Cardiac ventricle fibroblast (primary cell): ENCODE results near the gene UGT1A6. TPM values are rescaled to one million over a fixed set of nuclear protein-coding genes. Genes with fewer than 3 reads are reported as not detected.

ENCODE experiments used
- total RNA-seq: library from RNA; depleted of rRNA; stranded (reverse); fragments of >200 nt; gene quantifications from 2 replicates; pipeline ENCODE4 v1.2.3, GENCODE V29; 2015

UGT1A6 gene
- total RNA-seq, result not detected in 2 replicates

GRCh38 chr2:233692648-233693047 is at the start of gene UGT1A6:
TSS of gene UGT1A6 (plus strand) at chr2:233692890. CDS start at chr2:233693005, 115 bp downstream.

GRCh38 chr2:233671290-233672161 is 21.2 kb upstream of the UGT1A6 start, which contains the start of gene UGT1A9:
TSS of gene UGT1A9 (plus strand) at chr2:233671898. CDS start at chr2:233671935, 37 bp downstream.

GRCh38 chr2:233681521-233682099 is 11.1 kb upstream of the UGT1A6 start, which contains the start of gene UGT1A7:
TSS of gene UGT1A7 (plus strand) at chr2:233681901. CDS start at chr2:233681938, 37 bp downstream.

GRCh38 chr2:233712611-233713261 is 20.0 kb downstream of the UGT1A6 start, which contains the start of gene UGT1A5:
TSS of gene UGT1A5 (plus strand) at chr2:233712907. CDS start at chr2:233712992, 85 bp downstream.

GRCh38 chr2:233718552-233718951 is 25.9 kb downstream of the UGT1A6 start, which contains the start of gene UGT1A4:
TSS of gene UGT1A4 (plus strand) at chr2:233718736. CDS start at chr2:233718821, 85 bp downstream.

GRCh38 chr2:233728723-233729301 is 36.1 kb downstream of the UGT1A6 start, which contains the start of gene UGT1A3:
TSS of gene UGT1A3 (plus strand) at chr2:233729042. CDS start at chr2:233729127, 85 bp downstream.

GRCh38 chr2:233760043-233760442 is 67.4 kb downstream of the UGT1A6 start, which contains the start of gene UGT1A1:
TSS of gene UGT1A1 (plus strand) at chr2:233760270. CDS start at chr2:233760288, 18 bp downstream.

GRCh38 chr2:233778030-233778429 is 85.3 kb downstream of the UGT1A6 start, which contains the start of gene MROH2A:
TSS of gene MROH2A (plus strand) at chr2:233778330. CDS start at chr2:233779359, 1,029 bp downstream.

Other genes starting within 250 kb of the UGT1A6 start
- gene USP40, start 126.1 kb upstream of the UGT1A6 start, total RNA-seq, result 29.2 and 33.7 TPM in 2 replicates
- gene UGT1A8, start 75.3 kb upstream of the UGT1A6 start, total RNA-seq, result not detected in 2 replicates
- gene UGT1A10, start 56.4 kb upstream of the UGT1A6 start, total RNA-seq, result not detected in 2 replicates
- not detected in 2 replicates for gene UGT1A9, start 21.0 kb upstream of the UGT1A6 start, total RNA-seq
- not detected in 2 replicates for gene UGT1A7, start 11.0 kb upstream of the UGT1A6 start, total RNA-seq
- gene UGT1A5, start 20.0 kb downstream of the UGT1A6 start, total RNA-seq, result not detected in 2 replicates
- gene UGT1A4, start 25.8 kb downstream of the UGT1A6 start, total RNA-seq, result 0.34 TPM in 1 of 2 replicates, not detected in the other
- not detected in 2 replicates for gene UGT1A3, start 36.2 kb downstream of the UGT1A6 start, total RNA-seq
- not detected in 2 replicates for gene UGT1A1, start 67.4 kb downstream of the UGT1A6 start, total RNA-seq
- gene MROH2A, start 85.4 kb downstream of the UGT1A6 start, total RNA-seq, result not detected in 2 replicates
- gene HJURP, start 161.6 kb downstream of the UGT1A6 start, total RNA-seq, result 2.6 and 3.9 TPM in 2 replicates
- not detected in 2 replicates for gene TRPM8, start 224.5 kb downstream of the UGT1A6 start, total RNA-seq